Measurements from ENCODE around the gene ZSWIM3.
A peak's percentile ranks its signal among the peaks of the same experiment; 100 is the strongest.

The ZSWIM3 gene

GRCh38 chr20:45859916-45860315, 2.5 kb downstream of the ZSWIM3 start:
- no peak overlapping the region for H3K4me3 ChIP-seq (replicated peaks in 1 of 2; ENCODE audit: low read depth in 2 of 2, low read length in 2 of 2)
- DNase-seq (ENCODE audit: low read depth in 2 of 2) = no peak
- TF ChIP-seq, protein P1, sequence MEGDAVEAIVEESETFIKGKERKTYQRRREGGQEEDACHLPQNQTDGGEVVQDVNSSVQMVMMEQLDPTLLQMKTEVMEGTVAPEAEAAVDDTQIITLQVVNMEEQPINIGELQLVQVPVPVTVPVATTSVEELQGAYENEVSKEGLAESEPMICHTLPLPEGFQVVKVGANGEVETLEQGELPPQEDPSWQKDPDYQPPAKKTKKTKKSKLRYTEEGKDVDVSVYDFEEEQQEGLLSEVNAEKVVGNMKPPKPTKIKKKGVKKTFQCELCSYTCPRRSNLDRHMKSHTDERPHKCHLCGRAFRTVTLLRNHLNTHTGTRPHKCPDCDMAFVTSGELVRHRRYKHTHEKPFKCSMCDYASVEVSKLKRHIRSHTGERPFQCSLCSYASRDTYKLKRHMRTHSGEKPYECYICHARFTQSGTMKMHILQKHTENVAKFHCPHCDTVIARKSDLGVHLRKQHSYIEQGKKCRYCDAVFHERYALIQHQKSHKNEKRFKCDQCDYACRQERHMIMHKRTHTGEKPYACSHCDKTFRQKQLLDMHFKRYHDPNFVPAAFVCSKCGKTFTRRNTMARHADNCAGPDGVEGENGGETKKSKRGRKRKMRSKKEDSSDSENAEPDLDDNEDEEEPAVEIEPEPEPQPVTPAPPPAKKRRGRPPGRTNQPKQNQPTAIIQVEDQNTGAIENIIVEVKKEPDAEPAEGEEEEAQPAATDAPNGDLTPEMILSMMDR (IDR thresholded peaks at IDR 0.05; ENCODE audit: low read depth, low read length) = no peak

GRCh38 chr20:45860560-45861220, 3.3 kb downstream of the ZSWIM3 start:
- TF ChIP-seq, protein P1 (IDR thresholded peaks at IDR 0.05; ENCODE audit: low read depth, low read length) = no peak
- H3K4me3 ChIP-seq (replicated peaks in 1 of 2; ENCODE audit: low read depth in 2 of 2, low read length in 2 of 2) = no peak overlapping the region
- no peak for DNase-seq (ENCODE audit: low read depth in 2 of 2)

DNA sequence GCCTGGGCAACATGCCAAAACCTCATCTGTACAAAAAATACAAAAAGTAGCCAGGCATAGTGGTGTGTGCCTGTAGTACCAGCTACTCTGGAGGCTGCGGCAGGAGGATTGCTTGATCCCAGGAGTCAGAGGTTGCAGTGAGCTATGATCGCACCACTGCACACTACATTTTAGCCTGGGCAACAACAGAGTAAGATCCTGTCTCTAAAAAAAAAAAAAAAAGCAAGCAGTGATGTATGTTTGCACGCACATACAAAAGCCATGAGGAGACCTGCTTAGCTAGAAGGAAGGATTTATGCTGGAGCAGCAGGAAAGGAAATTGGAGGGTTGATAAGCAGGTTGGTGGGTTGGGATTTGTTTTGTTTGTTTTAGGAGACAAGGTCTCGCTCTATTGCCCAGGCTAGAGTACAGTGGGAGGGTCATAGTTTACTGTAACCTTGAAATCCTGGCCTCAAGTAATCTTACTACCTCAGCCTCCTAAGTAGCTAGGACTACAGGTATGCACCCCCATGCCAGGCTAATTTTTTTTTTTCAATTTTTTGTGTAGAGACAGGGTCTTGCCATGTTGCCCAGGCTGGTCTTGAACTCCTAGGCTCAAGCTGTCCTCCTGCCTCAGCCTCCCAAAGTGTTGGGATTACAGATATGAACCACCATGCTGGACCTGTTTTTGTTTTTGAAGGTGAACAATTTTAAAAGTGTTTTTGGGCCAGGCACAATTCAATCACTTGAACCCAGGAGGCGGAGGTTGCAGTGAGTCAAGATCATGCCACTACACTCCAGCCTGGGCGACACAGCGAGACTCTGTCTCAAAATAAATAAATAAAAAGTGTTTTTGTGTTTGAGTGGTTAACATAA, 4.0 kb downstream of the ZSWIM3 start:
- TF ChIP-seq, protein P1 (IDR thresholded peaks at IDR 0.05; ENCODE audit: low read depth, low read length) = no peak
- peak in 1 of 2 donors; percentile 30 for DNase-seq (ENCODE audit: low read depth in 2 of 2)
- H3K4me3 ChIP-seq (replicated peaks in 1 of 2; ENCODE audit: low read depth in 2 of 2, low read length in 2 of 2) = no peak overlapping the region

GRCh38 chr20:45863543-45864470, 6.4 kb downstream of the ZSWIM3 start:
- no peak for DNase-seq (ENCODE audit: low read depth in 2 of 2)
- no peak overlapping the region for H3K4me3 ChIP-seq (replicated peaks in 1 of 2; ENCODE audit: low read depth in 2 of 2, low read length in 2 of 2)
- TF ChIP-seq, protein P1 (IDR thresholded peaks at IDR 0.05; ENCODE audit: low read depth, low read length) = no peak

- TF ChIP-seq, protein P1 (IDR thresholded peaks at IDR 0.05; ENCODE audit: low read depth, low read length) = no peak
- DNase-seq (ENCODE audit: low read depth in 2 of 2) = no peak
- H3K4me3 ChIP-seq (replicated peaks in 1 of 2; ENCODE audit: low read depth in 2 of 2, low read length in 2 of 2) = no peak overlapping the region
These were observed 9.0 kb downstream of the ZSWIM3 start for GRCh38 chr20:45866454-45866853.

DNA sequence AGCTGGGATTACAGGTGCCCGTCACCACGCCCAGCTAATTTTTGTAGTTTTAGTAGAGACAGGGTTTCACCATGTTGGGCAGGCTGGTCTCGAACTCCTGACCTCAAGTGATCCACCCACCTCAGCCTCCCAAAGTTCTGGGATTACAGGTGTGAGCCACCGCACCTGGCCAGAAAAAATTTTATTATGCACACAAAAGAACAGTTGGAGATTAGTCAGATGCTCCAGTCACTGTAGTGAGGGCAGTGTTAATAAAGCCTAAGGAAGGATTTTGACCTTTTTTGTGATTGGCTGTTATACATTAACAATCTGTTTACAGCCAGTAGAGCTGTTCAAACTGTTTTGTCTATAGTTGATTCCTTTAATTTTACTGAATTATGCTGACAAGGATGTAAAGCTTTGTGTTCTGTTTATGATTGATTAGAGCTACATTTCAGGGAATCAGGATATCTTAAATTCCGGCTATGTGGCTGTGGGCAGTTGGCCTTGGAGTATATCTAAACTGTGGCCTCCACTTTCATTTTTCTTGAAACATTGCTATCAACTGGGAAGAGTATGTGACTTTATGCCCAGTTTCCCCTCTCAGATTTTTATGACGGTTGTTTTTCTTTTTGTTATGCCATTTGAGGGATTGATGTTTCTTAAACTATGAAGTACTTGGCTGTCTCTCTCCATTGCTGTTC, 9.9 kb downstream of the ZSWIM3 start:
- DNase-seq (ENCODE audit: low read depth in 2 of 2) = no peak
- no peak overlapping the region for H3K4me3 ChIP-seq (replicated peaks in 1 of 2; ENCODE audit: low read depth in 2 of 2, low read length in 2 of 2)
- TF ChIP-seq, protein P1 (IDR thresholded peaks at IDR 0.05; ENCODE audit: low read depth, low read length) = no peak

Measured in cardiac fibroblast (primary cell).